Fibroblast of mammary gland (primary cell): ENCODE measurements around the gene CPSF3.

ENCODE experiments used
- DNase-seq: peaks from one replicate; pipeline ENCODE4 v3.0.0-alpha.2; 2010; ENCODE audit warnings: low read depth
- H3K4me3 ChIP-seq: 2 replicates; pipeline ENCODE4 v1.5.1; 2011; ENCODE audit warnings: low read depth, mild to moderate bottlenecking, low read length, moderate library complexity; ENCODE audit not compliant: control insufficient read depth
- CTCF ChIP-seq: conservative IDR thresholded peaks from 2 replicates; pipeline ENCODE4 v1.5.1; 2011; ENCODE audit warnings: low read depth, low read length, inconsistent platforms; ENCODE audit not compliant: control insufficient read depth, insufficient read depth

The CPSF3 gene

DNA sequence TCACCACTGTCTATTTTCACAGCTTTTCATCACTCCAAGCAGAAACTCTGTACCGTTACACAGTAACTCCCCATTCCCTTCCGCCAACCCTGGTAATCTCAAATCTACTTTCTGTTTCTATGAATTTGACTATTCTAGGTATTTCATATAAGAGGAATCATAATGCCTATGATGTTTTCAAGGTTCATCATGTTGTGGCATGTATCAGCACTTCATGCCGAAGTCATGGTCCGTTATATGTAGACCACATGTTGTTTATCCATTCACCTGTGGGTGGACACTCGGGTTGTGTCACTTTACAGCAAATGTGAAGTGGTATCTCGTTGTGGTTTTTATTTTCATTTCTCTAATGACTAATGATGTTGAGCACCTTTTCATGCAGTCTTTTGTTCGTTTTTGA, 21.6 kb downstream of the CPSF3 start:
- DNase-seq = no peak
- no peak overlapping the region for H3K4me3 ChIP-seq
- TF ChIP-seq CTCF = no peak

DNA sequence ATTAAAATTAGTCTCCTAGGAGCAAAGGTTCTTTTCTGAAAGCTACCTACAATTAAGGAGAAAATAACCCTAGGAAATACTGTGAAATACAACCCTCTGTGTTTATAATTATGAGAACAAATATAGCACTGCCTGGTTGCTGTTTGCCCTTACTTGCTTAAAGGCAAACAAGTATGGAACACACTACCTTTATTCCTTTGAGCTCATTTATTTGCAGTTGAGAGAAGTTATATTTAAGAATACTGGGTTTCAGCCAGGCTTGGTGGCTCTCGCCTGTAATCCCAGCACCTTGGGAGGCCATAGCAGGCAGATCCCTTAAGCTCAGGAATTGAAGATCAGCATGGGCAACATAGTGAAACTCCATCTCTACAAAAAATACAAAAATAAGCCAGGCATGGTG, 27.8 kb downstream of the CPSF3 start:
- DNase-seq = no peak
- H3K4me3 ChIP-seq = no peak overlapping the region
- no peak for TF ChIP-seq CTCF

DNA sequence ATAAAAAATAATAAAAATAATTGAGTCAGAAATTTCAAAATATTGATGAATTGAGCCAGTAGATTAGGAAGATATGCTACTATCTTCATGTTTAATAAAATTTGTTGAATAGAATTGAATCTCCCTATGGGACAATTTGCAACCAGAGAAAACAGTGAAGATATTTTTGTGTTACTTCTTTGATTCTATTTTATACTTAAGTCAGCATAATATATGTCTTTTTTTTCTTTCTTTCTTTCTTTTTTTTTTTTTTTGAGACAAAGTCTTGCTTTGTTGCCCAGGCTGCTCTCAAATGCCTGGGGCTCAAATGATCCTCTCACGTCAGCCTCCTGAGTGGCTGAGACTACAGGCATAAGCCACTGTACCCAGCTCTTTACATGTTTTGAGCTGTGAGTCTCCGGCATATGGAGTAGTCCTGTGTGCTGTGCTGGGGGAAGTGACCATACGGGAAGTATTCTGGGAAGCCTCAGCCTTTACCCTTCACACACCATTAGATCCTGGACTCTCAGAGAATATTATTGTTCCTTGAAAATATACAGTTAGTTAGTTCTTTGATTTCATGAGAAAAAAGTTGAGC, 37.1 kb downstream of the CPSF3 start:
- H3K4me3 ChIP-seq = no peak overlapping the region
- TF ChIP-seq CTCF = no peak
- DNase-seq = no peak

- H3K4me3 ChIP-seq = no peak overlapping the region
- DNase-seq = no peak
- TF ChIP-seq CTCF = no peak
Measured at GRCh38 chr2:9461079-9461478, 37.6 kb downstream of the CPSF3 start.

GRCh38 chr2:9462313-9462712, 38.9 kb downstream of the CPSF3 start:
- no peak overlapping the region for H3K4me3 ChIP-seq
- no peak for DNase-seq
- TF ChIP-seq CTCF = no peak

- no peak for DNase-seq
- H3K4me3 ChIP-seq = no peak overlapping the region
- TF ChIP-seq CTCF = no peak
Measured at GRCh38 chr2:9462886-9463697, 39.6 kb downstream of the CPSF3 start.
